Central memory CD8-positive, alpha-beta T cell (primary cell): ENCODE data around the gene LRMDA.

Source experiments
- ATAC-seq: fragments of 150-1000 bp; cut with Tn5 transposase; replicated peaks from 2 replicates; pipeline ENCODE4 v1.10.0; 2022; ENCODE audit warnings: mild to moderate bottlenecking, moderate FRiP score, moderate number of reproducible peaks; ENCODE audit not compliant: poor library complexity, severe bottlenecking; ENCODE audit errors: extremely low read depth
- DNase-seq, 2 donors: peaks; one replicate each; pipeline ENCODE4 v3.0.0; 2021; ENCODE audit warnings: low spot score in 2 of 2
- H3K27ac Mint-ChIP-seq: one replicate; pipeline ENCODE4 v1.8.0; 2022; ENCODE audit warnings: low read depth, mild to moderate bottlenecking, moderate library complexity, mixed read lengths
- H3K27me3 Mint-ChIP-seq: one replicate; pipeline ENCODE4 v1.8.0; 2022; ENCODE audit warnings: mixed read lengths
- H3K36me3 Mint-ChIP-seq: one replicate; pipeline ENCODE4 v1.8.0; 2022; ENCODE audit warnings: mild to moderate bottlenecking, moderate library complexity, mixed read lengths; ENCODE audit not compliant: insufficient read depth
- H3K4me1 Mint-ChIP-seq: one replicate; pipeline ENCODE4 v1.8.0; 2022; ENCODE audit warnings: mixed read lengths
- H3K4me3 Mint-ChIP-seq: one replicate; pipeline ENCODE4 v1.8.0; 2022; ENCODE audit warnings: mild to moderate bottlenecking, moderate library complexity, mixed read lengths
- H3K9me3 Mint-ChIP-seq: one replicate; pipeline ENCODE4 v1.8.0; 2022; ENCODE audit warnings: mixed read lengths

LRMDA gene

GRCh38 chr10:75483188-75483587, 51.8 kb downstream of the LRMDA start:
- Mint-ChIP-seq H3K36me3 (peaks cover 1% of the 10 kb centered on the region), H3K9me3 (no peaks in the 10 kb centered on the region), H3K27ac (no peak overlapping the region), H3K4me1 (no peaks in the 10 kb centered on the region), H3K4me3 (no peak overlapping the region), H3K27me3 (peaks cover 23% of the 10 kb centered on the region)
- DNase-seq (no peak), ATAC-seq (no peak)

- H3K27me3 Mint-ChIP-seq = peaks cover 23% of the 10 kb centered on the region
These were observed 53.3 kb downstream of the LRMDA start for GRCh38 chr10:75484717-75485116.

GRCh38 chr10:75486591-75486990, 55.2 kb downstream of the LRMDA start:
- H3K4me1 Mint-ChIP-seq = no peaks in the 10 kb centered on the region
- H3K36me3 Mint-ChIP-seq = peaks cover 1% of the 10 kb centered on the region
- H3K27ac Mint-ChIP-seq = no peak overlapping the region
- no peak overlapping the region for H3K4me3 Mint-ChIP-seq
- H3K9me3 Mint-ChIP-seq = no peaks in the 10 kb centered on the region
- peaks cover 23% of the 10 kb centered on the region for H3K27me3 Mint-ChIP-seq
- no peak for ATAC-seq
- no peak for DNase-seq

More at GRCh38 chr10:75484717-75485116, 53.3 kb downstream of the LRMDA start:
- no peak for ATAC-seq
- no peak for DNase-seq
- H3K36me3 Mint-ChIP-seq = peaks cover 1% of the 10 kb centered on the region
- no peak overlapping the region for H3K4me3 Mint-ChIP-seq
- no peaks in the 10 kb centered on the region for H3K9me3 Mint-ChIP-seq
- no peak overlapping the region for H3K27ac Mint-ChIP-seq
- no peaks in the 10 kb centered on the region for H3K4me1 Mint-ChIP-seq

GRCh38 chr10:75487087-75487754, 55.8 kb downstream of the LRMDA start:
- Mint-ChIP-seq H3K27me3 (peaks cover 28% of the 10 kb centered on the region), H3K27ac (no peak overlapping the region), H3K9me3 (no peaks in the 10 kb centered on the region), H3K4me3 (no peak overlapping the region), H3K36me3 (peaks cover 1% of the 10 kb centered on the region), H3K4me1 (no peaks in the 10 kb centered on the region)
- ATAC-seq (no peak), DNase-seq (no peak)

- Mint-ChIP-seq H3K4me3 (no peak overlapping the region), H3K27ac (no peak overlapping the region), H3K9me3 (no peaks in the 10 kb centered on the region), H3K27me3 (peaks cover 33% of the 10 kb centered on the region), H3K36me3 (peaks cover 1% of the 10 kb centered on the region), H3K4me1 (no peaks in the 10 kb centered on the region)
- ATAC-seq (no peak), DNase-seq (no peak)
These were observed 56.3 kb downstream of the LRMDA start for GRCh38 chr10:75487755-75488125.

GRCh38 chr10:75492173-75492925, 60.9 kb downstream of the LRMDA start:
- Mint-ChIP-seq H3K9me3 (no peaks in the 10 kb centered on the region), H3K36me3 (peaks cover 1% of the 10 kb centered on the region), H3K4me3 (no peak overlapping the region), H3K4me1 (no peaks in the 10 kb centered on the region), H3K27me3 (peaks cover 39% of the 10 kb centered on the region), H3K27ac (no peak overlapping the region)
- no peak for ATAC-seq
- no peak for DNase-seq

GRCh38 chr10:75493464-75493863, 62.0 kb downstream of the LRMDA start:
- Mint-ChIP-seq H3K27me3 (peaks cover 44% of the 10 kb centered on the region), H3K4me1 (no peaks in the 10 kb centered on the region), H3K4me3 (no peak overlapping the region), H3K27ac (no peak overlapping the region), H3K9me3 (no peaks in the 10 kb centered on the region), H3K36me3 (no peaks in the 10 kb centered on the region)
- ATAC-seq (no peak), DNase-seq (no peak)

GRCh38 chr10:75495434-75496190, 64.2 kb downstream of the LRMDA start:
- no peaks in the 10 kb centered on the region for H3K9me3 Mint-ChIP-seq
- no peak overlapping the region for H3K27ac Mint-ChIP-seq
- no peak for DNase-seq
- no peaks in the 10 kb centered on the region for H3K4me1 Mint-ChIP-seq
- no peak for ATAC-seq
- peaks cover 52% of the 10 kb centered on the region for H3K27me3 Mint-ChIP-seq
- H3K36me3 Mint-ChIP-seq = no peaks in the 10 kb centered on the region
- no peak overlapping the region for H3K4me3 Mint-ChIP-seq

GRCh38 chr10:75496191-75496567, 64.8 kb downstream of the LRMDA start:
- H3K27me3 Mint-ChIP-seq = peaks cover 52% of the 10 kb centered on the region
- H3K27ac Mint-ChIP-seq = no peak overlapping the region
- no peak overlapping the region for H3K4me3 Mint-ChIP-seq
- no peak for ATAC-seq
- DNase-seq = no peak
- no peaks in the 10 kb centered on the region for H3K4me1 Mint-ChIP-seq
- no peaks in the 10 kb centered on the region for H3K9me3 Mint-ChIP-seq
- H3K36me3 Mint-ChIP-seq = no peaks in the 10 kb centered on the region

GRCh38 chr10:75497997-75498883, 66.8 kb downstream of the LRMDA start:
- DNase-seq = no peak

GRCh38 chr10:75498884-75499350, 67.5 kb downstream of the LRMDA start:
- Mint-ChIP-seq H3K27ac (no peak overlapping the region), H3K27me3 (peaks cover 40% of the 10 kb centered on the region), H3K4me1 (no peaks in the 10 kb centered on the region), H3K36me3 (no peaks in the 10 kb centered on the region), H3K4me3 (no peak overlapping the region), H3K9me3 (no peaks in the 10 kb centered on the region)
- DNase-seq = no peak
- no peak for ATAC-seq

More at GRCh38 chr10:75497997-75498883, 66.8 kb downstream of the LRMDA start:
- Mint-ChIP-seq H3K4me1 (no peaks in the 10 kb centered on the region), H3K27me3 (peaks cover 40% of the 10 kb centered on the region), H3K9me3 (no peaks in the 10 kb centered on the region), H3K4me3 (no peak overlapping the region), H3K27ac (no peak overlapping the region), H3K36me3 (no peaks in the 10 kb centered on the region)
- no peak for ATAC-seq

GRCh38 chr10:75499556-75500160, 68.2 kb downstream of the LRMDA start:
- Mint-ChIP-seq H3K27me3 (peaks cover 40% of the 10 kb centered on the region), H3K4me3 (no peak overlapping the region), H3K4me1 (no peaks in the 10 kb centered on the region), H3K36me3 (no peaks in the 10 kb centered on the region), H3K27ac (no peak overlapping the region), H3K9me3 (no peaks in the 10 kb centered on the region)
- DNase-seq = no peak
- no peak for ATAC-seq
